IMR-90 (cell line): ENCODE data around the gene PMEPA1. TPM values are rescaled to one million over a fixed set of nuclear protein-coding genes. Genes with fewer than 3 reads are reported as not detected.

Source experiments
- ATAC-seq: fragments of 200-7000 bp; cut with Tn5 transposase; 2 replicates; pipeline ENCODE4 v1.9.1; 2020; ENCODE audit warnings: low read depth, mild to moderate bottlenecking, moderate library complexity
- BruUV-seq: library from RNA; stranded (reverse); fragments of 400-500 nt; replicated peaks from 2 replicates; lab custom pipeline; 2021; lab: Mats Ljungman, UMichigan
- CTCF ChIA-PET: fragments of 300-600 bp; formaldehyde crosslinking; extraction: SDS; loops from one replicate; lab custom pipeline; 2021; ENCODE audit warnings: antibody characterized with exemption; lab: Yijun Ruan, JAX
- POLR2A ChIA-PET: fragments of 300-600 bp; sonication (Branson Sonifier 250); formaldehyde crosslinking; loops from one replicate; lab custom pipeline; 2022; ENCODE audit warnings: antibody characterized with exemption; ENCODE audit not compliant: unreplicated experiment; lab: Charles Lee
- DNase-seq: peaks from one replicate; pipeline ENCODE4 v3.0.0; 2013
- H2AFZ ChIP-seq: replicated peaks from 2 replicates; pipeline ENCODE3; 2013; ENCODE audit warnings: low read length, mild to moderate bottlenecking; ENCODE audit not compliant: poor library complexity
- H2AK5ac ChIP-seq: 2 replicates; pipeline ENCODE4 v1.6.1; 2013; ENCODE audit warnings: low read depth, low read length, inconsistent platforms
- H2AK9ac ChIP-seq: replicated peaks from 2 replicates; pipeline ENCODE3; 2013; ENCODE audit warnings: mild to moderate bottlenecking, low read depth, low read length, moderate library complexity; ENCODE audit not compliant: poor library complexity
- H2BK120ac ChIP-seq: 2 replicates; pipeline ENCODE4 v1.6.1; 2013; ENCODE audit warnings: low read depth, low read length, inconsistent platforms
- H2BK15ac ChIP-seq: 3 replicates; pipeline ENCODE4 v1.6.1; 2013; ENCODE audit warnings: low read depth, low read length, inconsistent platforms
- H2BK20ac ChIP-seq: 2 replicates; pipeline ENCODE4 v1.6.1; 2013; ENCODE audit warnings: low read depth, mild to moderate bottlenecking, inconsistent platforms, low read length, moderate library complexity
- H2BK5ac ChIP-seq: 2 replicates; pipeline ENCODE4 v1.6.1; 2013; ENCODE audit warnings: mild to moderate bottlenecking, low read depth, low read length, inconsistent platforms; ENCODE audit not compliant: poor library complexity, severe bottlenecking
- H3K14ac ChIP-seq: replicated peaks from 2 replicates; pipeline ENCODE4 v1.6.1; 2013; ENCODE audit warnings: low read depth, low read length, inconsistent platforms
- H3K18ac ChIP-seq: 2 replicates; pipeline ENCODE4 v1.6.1; 2013; ENCODE audit warnings: low read depth, low read length, control low read depth
- H3K23ac ChIP-seq: 2 replicates; pipeline ENCODE4 v1.6.1; 2013; ENCODE audit warnings: low read depth, low read length, inconsistent platforms
- H3K27ac ChIP-seq: 2 replicates; pipeline ENCODE4 v1.5.1; 2013; ENCODE audit warnings: mild to moderate bottlenecking, control low read depth, low read length; ENCODE audit not compliant: insufficient read depth
- H3K27me3 ChIP-seq: 2 replicates; pipeline ENCODE4 v1.6.1; 2013; ENCODE audit warnings: low read length; ENCODE audit not compliant: control insufficient read depth, insufficient read depth
- H3K36me3 ChIP-seq: 2 replicates; pipeline ENCODE4 v1.6.1; 2013; ENCODE audit warnings: low read length, mixed read lengths; ENCODE audit not compliant: control insufficient read depth, insufficient read depth
- H3K4ac ChIP-seq: 2 replicates; pipeline ENCODE4 v1.6.1; 2013; ENCODE audit warnings: low read depth, low read length, inconsistent platforms
- H3K4me1 ChIP-seq: 2 replicates; pipeline ENCODE4 v1.6.1; 2013; ENCODE audit warnings: low read length, mixed read lengths; ENCODE audit not compliant: control insufficient read depth, insufficient read depth
- H3K4me2 ChIP-seq: 2 replicates; pipeline ENCODE4 v1.6.1; 2013; ENCODE audit warnings: low read depth, mild to moderate bottlenecking, control low read depth, low read length, moderate library complexity
- H3K4me3 ChIP-seq: 2 replicates; pipeline ENCODE4 v1.5.1; 2013; ENCODE audit warnings: low read depth, mild to moderate bottlenecking, control low read depth, low read length, moderate library complexity; ENCODE audit not compliant: insufficient read depth
- H3K56ac ChIP-seq: 2 replicates; pipeline ENCODE4 v1.6.1; 2013; ENCODE audit warnings: low read length, inconsistent platforms; ENCODE audit not compliant: insufficient read depth; ENCODE audit errors: extremely low read depth
- H3K79me1 ChIP-seq, 2 experiments: 2 replicates each; pipeline ENCODE4 v1.6.1; 2013; ENCODE audit warnings: low read length in 2 of 2, inconsistent platforms in 1 of 2, low read depth in 1 of 2
- H3K9ac ChIP-seq: 2 replicates; pipeline ENCODE4 v1.6.1; 2013; ENCODE audit warnings: low read depth, low read length, control low read depth
- H3K9me1 ChIP-seq: 2 replicates; pipeline ENCODE4 v1.6.1; 2013; ENCODE audit warnings: low read length, inconsistent platforms; ENCODE audit not compliant: insufficient read depth
- H3K9me3 ChIP-seq: 2 replicates; pipeline ENCODE4 v1.6.1; 2013; ENCODE audit warnings: low read length; ENCODE audit not compliant: control insufficient read depth, insufficient read depth
- H4K20me1 ChIP-seq: 2 replicates; pipeline ENCODE4 v1.6.1; 2013; ENCODE audit warnings: low read length, inconsistent platforms; ENCODE audit not compliant: insufficient read depth
- H4K5ac ChIP-seq: 2 replicates; pipeline ENCODE4 v1.6.1; 2013; ENCODE audit warnings: mild to moderate bottlenecking, low read depth, low read length, control low read depth
- H4K8ac ChIP-seq, 2 experiments: 2 replicates each; pipeline ENCODE4 v1.6.1; 2013; ENCODE audit warnings: low read depth in 2 of 2, low read length in 2 of 2, control low read depth in 1 of 2, inconsistent platforms in 1 of 2
- H4K91ac ChIP-seq: 2 replicates; pipeline ENCODE4 v1.6.1; 2013; ENCODE audit warnings: low read depth, low read length, inconsistent platforms; ENCODE audit not compliant: insufficient read depth
- BHLHE40 ChIP-seq: fragments of 150-350 bp; IDR thresholded peaks from 2 replicates; pipeline ENCODE4 v1.6.1; 2016; ENCODE audit warnings: mild to moderate bottlenecking, low read depth, low read length
- CHD1 ChIP-seq: IDR thresholded peaks from 2 replicates; pipeline ENCODE4 v1.6.1; 2012; ENCODE audit warnings: low read depth, low read length, improper control_type of control experiment
- CTCF ChIP-seq: conservative IDR thresholded peaks from 2 replicates; pipeline ENCODE4 v1.5.1; 2012; ENCODE audit warnings: mild to moderate bottlenecking, low read depth, low read length, improper control_type of control experiment
- ELK1 ChIP-seq: fragments of 150-350 bp; IDR thresholded peaks from 2 replicates; pipeline ENCODE4 v1.6.1; 2016; ENCODE audit warnings: low read depth, mild to moderate bottlenecking, low read length, moderate library complexity, borderline replicate concordance
- FOS ChIP-seq: fragments of 150-350 bp; IDR thresholded peaks from 2 replicates; pipeline ENCODE4 v1.6.1; 2016; ENCODE audit warnings: low read depth, low read length
- MAFK ChIP-seq: IDR thresholded peaks from 2 replicates; pipeline ENCODE4 v1.6.1; 2012; ENCODE audit warnings: low read depth, low read length, improper control_type of control experiment
- MAZ ChIP-seq: IDR thresholded peaks from 2 replicates; pipeline ENCODE4 v1.6.1; 2012; ENCODE audit warnings: low read depth, mild to moderate bottlenecking, low read length, improper control_type of control experiment, moderate library complexity, borderline replicate concordance
- MXI1 ChIP-seq: IDR thresholded peaks from 2 replicates; pipeline ENCODE4 v1.6.1; 2012; ENCODE audit warnings: low read depth, mild to moderate bottlenecking, low read length, moderate library complexity, borderline replicate concordance
- NFE2L2 ChIP-seq: fragments of 150-350 bp; IDR thresholded peaks from 2 replicates; pipeline ENCODE4 v1.6.1; 2016; ENCODE audit warnings: low read depth, mild to moderate bottlenecking, low read length
- POLR2A ChIP-seq: IDR thresholded peaks from 2 replicates; pipeline ENCODE4 v1.6.1; 2012; ENCODE audit warnings: mild to moderate bottlenecking, low read depth, low read length
- RAD21 ChIP-seq: IDR thresholded peaks from 2 replicates; pipeline ENCODE4 v1.6.1; 2012; ENCODE audit warnings: low read length, improper control_type of control experiment
- RFX5 ChIP-seq: IDR thresholded peaks from 2 replicates; pipeline ENCODE4 v1.8.0; 2012; ENCODE audit warnings: low read depth, mild to moderate bottlenecking, low read length, moderate library complexity
- SMC3 ChIP-seq: fragments of 150-350 bp; IDR thresholded peaks from 2 replicates; pipeline ENCODE4 v1.6.1; 2016; ENCODE audit warnings: low read depth, mild to moderate bottlenecking, antibody characterized with exemption, low read length, moderate library complexity
- USF2 ChIP-seq: fragments of 150-350 bp; IDR thresholded peaks from 2 replicates; pipeline ENCODE4 v1.6.1; 2017; ENCODE audit warnings: mild to moderate bottlenecking, antibody characterized with exemption, low read length, low read depth
- WGBS, 2 experiments: methylation state at CpG; one replicate each; pipeline versions ENCODE4 v1.1.5 to v1.1.7; 2013; ENCODE audit warnings: missing lambda C conversion rate in 2 of 2; ENCODE audit not compliant: insufficient read length in 1 of 2; ENCODE audit errors: extremely low coverage in 2 of 2; 5-methylcytosine and 5-hydroxymethylcytosine counted together
- dilution Hi-C: fragments of 300-500 bp; cut with HindIII; formaldehyde crosslinking; loops from one replicate; pipeline ENCODE4 v1.14.3; 2018; ENCODE audit warnings: low sequenced_read_pairs; ENCODE audit not compliant: unreplicated experiment
- in situ Hi-C: fragments of 300-500 bp; cut with MboI; formaldehyde crosslinking; loops from 3 replicates; pipeline ENCODE4 v1.14.3; 2019; ENCODE audit warnings: low sequenced_read_pairs, inconsistent platforms, mixed read lengths
- intact Hi-C: fragments of 100-400 bp; cut with micrococcal nuclease; formaldehyde crosslinking; loops from 2 replicates; pipeline ENCODE4 v1.10.0; 2022
- polyA plus RNA-seq, 3 experiments: library from polyadenylated mRNA; depleted of rRNA; stranded (reverse); fragments of >200 nt; gene quantifications; 2 replicates each; pipeline ENCODE4 v1.2.3, GENCODE V29; 2012; ENCODE audit warnings: low replicate concordance in 1 of 3
- total RNA-seq: library from RNA; depleted of rRNA; stranded (reverse); fragments of >200 nt; gene quantifications from 2 replicates; pipeline ENCODE4 v1.2.3, GENCODE V29; 2012

The PMEPA1 gene
- total and polyA plus RNA-seq, 2 of the 4 experiments (the other 2 are of a cell fraction) = 2.0 to 6.9 TPM

- H4K8ac ChIP-seq = no peak overlapping the region
- no peak overlapping the region for H3K23ac ChIP-seq
- no peak overlapping the region for H2BK15ac ChIP-seq
- H2AFZ ChIP-seq = no peak overlapping the region
- H3K9me1 ChIP-seq = no peaks in the 10 kb centered on the region
- no peak overlapping the region for H2BK5ac ChIP-seq
- no peak overlapping the region for H2AK5ac ChIP-seq
- H3K27ac ChIP-seq = no peak overlapping the region
- peaks cover 12% of the 10 kb centered on the region for H3K27me3 ChIP-seq
- no peak overlapping the region for H3K9ac ChIP-seq
- H3K36me3 ChIP-seq = no peaks in the 10 kb centered on the region
- H3K18ac ChIP-seq = no peak overlapping the region
- H3K4me2 ChIP-seq = no peak overlapping the region
- BruUV-seq = no TSS peak
- H4K20me1 ChIP-seq = no peaks in the 10 kb centered on the region
- H3K79me1 ChIP-seq = no peaks in the 10 kb centered on the region
- TF ChIP-seq MAZ (no peak), SMC3 (no peak), MAFK (no peak), POLR2A (no peak), CHD1 (no peak), MXI1 (no peak), FOS (no peak), CTCF (no peak), NFE2L2 (no peak), ELK1 (no peak), BHLHE40 (no peak), USF2 (no peak), RAD21 (no peak), RFX5 (no peak)
- H4K5ac ChIP-seq = no peak overlapping the region
- POLR2A ChIA-PET = no interaction called here
- no peak overlapping the region for H2BK20ac ChIP-seq
- intact Hi-C loops (no loop called here), in situ Hi-C loops (no loop called here), dilution Hi-C loops (no loop called here)
- no peak overlapping the region for H3K14ac ChIP-seq
- H2AK9ac ChIP-seq = no peak overlapping the region
- H3K4me3 ChIP-seq = no peak overlapping the region
- no peaks in the 10 kb centered on the region for H3K9me3 ChIP-seq
- no peak overlapping the region for H3K4ac ChIP-seq
- no peaks in the 10 kb centered on the region for H3K4me1 ChIP-seq
- no peak overlapping the region for H4K91ac ChIP-seq
- no peak overlapping the region for H2BK120ac ChIP-seq
- no peak for DNase-seq
- no peak for ATAC-seq
- CTCF ChIA-PET = no interaction called here
- H3K56ac ChIP-seq = no peak overlapping the region
- WGBS, 2 experiments = 68% methylated on average over 3 of the region's 6 CpGs; no CpG with 5 or more reads in 1 of the 2 experiments
These were observed 92.6 kb downstream of the PMEPA1 start for GRCh38 chr20:57617079-57617795.
